ENCODE measurements around the gene PSPC1.

GRCh38 chr13:19720039-19720438, 62.7 kb downstream of the PSPC1 start:
- no peak for TF ChIP-seq POLR2A (IDR thresholded peaks at IDR 0.05)
- no peak for TF ChIP-seq CTCF (IDR thresholded peaks at IDR 0.05)
- TF ChIP-seq EP300 (IDR thresholded peaks at IDR 0.05), result no peak
- no peak for TF ChIP-seq POLR2AphosphoS5 (IDR thresholded peaks at IDR 0.05)
